GM12801 (cell line): Measurements from ENCODE around the gene CHID1.

Experiments
- CTCF ChIP-seq: IDR thresholded peaks from one replicate; pipeline ENCODE4 v1.5.1; 2011; ENCODE audit warnings: control low read depth; ENCODE audit not compliant: insufficient read length; ENCODE audit errors: extremely low read depth

The CHID1 gene

GRCh38 chr11:818396-819128 lies 92.0 kb downstream of the CHID1 start, which contains the start of gene PNPLA2:
Gene PNPLA2, plus strand, starts transcription at chr11:818914. Its CDS starts 805 bp downstream, at chr11:819719.
- no peak for TF ChIP-seq CTCF
